Retinal pigment epithelial cell (primary cell): ENCODE measurements around the gene ABHD16A.

ENCODE experiments used
- DNase-seq: peaks from one replicate; pipeline ENCODE4 v3.0.0-alpha.2; 2010; ENCODE audit warnings: low read depth
- H3K4me3 ChIP-seq: 2 replicates; pipeline ENCODE4 v1.5.1; 2011; ENCODE audit warnings: mild to moderate bottlenecking, low read length, control low read depth, moderate library complexity
- CTCF ChIP-seq: conservative IDR thresholded peaks from 2 replicates; pipeline ENCODE4 v1.5.1; 2011; ENCODE audit warnings: low read depth, low read length, control low read depth, inconsistent platforms

ABHD16A gene

GRCh38 chr6:31692353-31692752 is 10.8 kb downstream of the ABHD16A start:
- DNase-seq: no peak
- TF ChIP-seq CTCF: no peak
- no peak overlapping the region for H3K4me3 ChIP-seq

- no peak for DNase-seq
- TF ChIP-seq CTCF: no peak
- H3K4me3 ChIP-seq: no peak overlapping the region
Measured at GRCh38 chr6:31691564-31692108, 11.5 kb downstream of the ABHD16A start.

GRCh38 chr6:31691078-31691463 is 12.1 kb downstream of the ABHD16A start:
- no peak overlapping the region for H3K4me3 ChIP-seq
- TF ChIP-seq CTCF: no peak
- no peak for DNase-seq

GRCh38 chr6:31690231-31691077 is 12.7 kb downstream of the ABHD16A start:
- DNase-seq: peak; percentile 34
- no peak overlapping the region for H3K4me3 ChIP-seq
- no peak for TF ChIP-seq CTCF

GRCh38 chr6:31689249-31690110 is 13.6 kb downstream of the ABHD16A start:
- no peak overlapping the region for H3K4me3 ChIP-seq
- TF ChIP-seq CTCF: peak; percentile 55
- DNase-seq: no peak

- TF ChIP-seq CTCF: no peak
- no peak for DNase-seq
- H3K4me3 ChIP-seq: no peak overlapping the region
Measured at GRCh38 chr6:31687860-31688693, 15.0 kb downstream of the ABHD16A start.
